GM15510 (cell line): ENCODE results near the gene MRGPRX4.

ENCODE experiments used
- POLR2A ChIP-seq: IDR thresholded peaks from 3 replicates; pipeline ENCODE4 v1.6.1; 2011; ENCODE audit warnings: borderline replicate concordance; ENCODE audit not compliant: insufficient read length; ENCODE audit errors: extremely low read depth

MRGPRX4 gene

GRCh38 chr11:18203723-18204122 lies 31.1 kb downstream of the MRGPRX4 start:
- TF ChIP-seq POLR2A: no peak

- no peak for TF ChIP-seq POLR2A
Observed at GRCh38 chr11:18204220-18204619, 31.6 kb downstream of the MRGPRX4 start.

- no peak for TF ChIP-seq POLR2A
Observed at GRCh38 chr11:18204771-18205170, 32.1 kb downstream of the MRGPRX4 start.

GRCh38 chr11:18209058-18209457 lies 36.4 kb downstream of the MRGPRX4 start:
- TF ChIP-seq POLR2A: no peak

- TF ChIP-seq POLR2A: no peak
Observed at GRCh38 chr11:18221274-18221876, 48.7 kb downstream of the MRGPRX4 start.

- TF ChIP-seq POLR2A: no peak
Observed at GRCh38 chr11:18222814-18223421, 50.3 kb downstream of the MRGPRX4 start.
